Ishikawa (cell line): ENCODE measurements around the gene SLC7A4.

Experiments used
- CEBPB ChIP-seq: IDR thresholded peaks from 2 replicates; pipeline ENCODE4 v1.6.1; 2012
- CREB1 ChIP-seq: IDR thresholded peaks from 2 replicates; pipeline ENCODE4 v1.6.1; 2012; ENCODE audit warnings: low read depth
- EGR1 ChIP-seq: IDR thresholded peaks from 2 replicates; pipeline ENCODE4 v1.6.1; 2012
- EP300 ChIP-seq: IDR thresholded peaks from 2 replicates; pipeline ENCODE4 v1.6.1; 2012; ENCODE audit warnings: borderline replicate concordance
- MAX ChIP-seq: IDR thresholded peaks from 2 replicates; pipeline ENCODE4 v1.6.1; 2012
- RAD21 ChIP-seq: IDR thresholded peaks from 2 replicates; pipeline ENCODE4 v1.6.1; 2012; ENCODE audit warnings: low read depth
- REST ChIP-seq: IDR thresholded peaks from 2 replicates; pipeline ENCODE4 v1.6.1; 2012; ENCODE audit warnings: low read depth, mild to moderate bottlenecking
- TAF1 ChIP-seq: IDR thresholded peaks from 2 replicates; pipeline ENCODE4 v1.6.1; 2012; ENCODE audit warnings: low read depth, mild to moderate bottlenecking
- TCF12 ChIP-seq: IDR thresholded peaks from 2 replicates; pipeline ENCODE4 v1.6.1; 2012; ENCODE audit warnings: low read depth
- TEAD4 ChIP-seq: IDR thresholded peaks from 2 replicates; pipeline ENCODE4 v1.6.1; 2012
- USF1 ChIP-seq: IDR thresholded peaks from 2 replicates; pipeline ENCODE4 v1.6.1; 2012
- YY1 ChIP-seq: IDR thresholded peaks from 2 replicates; pipeline ENCODE4 v1.6.1; 2012; ENCODE audit warnings: low read depth

- TF ChIP-seq USF1 (no peak), YY1 (no peak), EP300 (no peak), RAD21 (no peak), EGR1 (no peak), TCF12 (no peak), CEBPB (no peak), REST (no peak), MAX (no peak), TEAD4 (no peak), TAF1 (no peak), CREB1 (no peak)
Observed at GRCh38 chr22:20995329-20996030, 36.9 kb downstream of the SLC7A4 start.
